Mucosa of stomach (tissue), 1 donor: ENCODE measurements around the gene ZNF79.
A peak's percentile ranks its signal among the peaks of the same experiment; 100 is the strongest.
"Not testable (repeated sequence)": the region's sequence is repeated elsewhere in the genome, so short reads cannot be mapped to it uniquely, and the experiment has no call there.

ENCODE experiments used
- H3K27me3 ChIP-seq: one replicate; pipeline ENCODE4 v1.7.0; 2013; ENCODE audit warnings: mild to moderate bottlenecking, low read length; ENCODE audit not compliant: control insufficient read depth, insufficient read depth
- H3K36me3 ChIP-seq: one replicate; pipeline ENCODE4 v1.7.0; 2013; ENCODE audit warnings: low read length; ENCODE audit not compliant: control insufficient read depth, insufficient read depth
- H3K4me1 ChIP-seq: one replicate; pipeline ENCODE4 v1.7.0; 2013; ENCODE audit warnings: mild to moderate bottlenecking, low read length; ENCODE audit not compliant: control insufficient read depth, insufficient read depth
- H3K4me3 ChIP-seq: one replicate; pipeline ENCODE4 v1.7.0; 2013; ENCODE audit warnings: low read length
- H3K9ac ChIP-seq: one replicate; pipeline ENCODE4 v1.7.0; 2013; ENCODE audit warnings: mild to moderate bottlenecking, low read length, moderate library complexity
- H3K9me3 ChIP-seq: one replicate; pipeline ENCODE4 v1.7.0; 2013; ENCODE audit warnings: mild to moderate bottlenecking, low read length, moderate library complexity; ENCODE audit not compliant: control insufficient read depth
- donor health status: Pancreatic carcinoma.

The ZNF79 gene

DNA sequence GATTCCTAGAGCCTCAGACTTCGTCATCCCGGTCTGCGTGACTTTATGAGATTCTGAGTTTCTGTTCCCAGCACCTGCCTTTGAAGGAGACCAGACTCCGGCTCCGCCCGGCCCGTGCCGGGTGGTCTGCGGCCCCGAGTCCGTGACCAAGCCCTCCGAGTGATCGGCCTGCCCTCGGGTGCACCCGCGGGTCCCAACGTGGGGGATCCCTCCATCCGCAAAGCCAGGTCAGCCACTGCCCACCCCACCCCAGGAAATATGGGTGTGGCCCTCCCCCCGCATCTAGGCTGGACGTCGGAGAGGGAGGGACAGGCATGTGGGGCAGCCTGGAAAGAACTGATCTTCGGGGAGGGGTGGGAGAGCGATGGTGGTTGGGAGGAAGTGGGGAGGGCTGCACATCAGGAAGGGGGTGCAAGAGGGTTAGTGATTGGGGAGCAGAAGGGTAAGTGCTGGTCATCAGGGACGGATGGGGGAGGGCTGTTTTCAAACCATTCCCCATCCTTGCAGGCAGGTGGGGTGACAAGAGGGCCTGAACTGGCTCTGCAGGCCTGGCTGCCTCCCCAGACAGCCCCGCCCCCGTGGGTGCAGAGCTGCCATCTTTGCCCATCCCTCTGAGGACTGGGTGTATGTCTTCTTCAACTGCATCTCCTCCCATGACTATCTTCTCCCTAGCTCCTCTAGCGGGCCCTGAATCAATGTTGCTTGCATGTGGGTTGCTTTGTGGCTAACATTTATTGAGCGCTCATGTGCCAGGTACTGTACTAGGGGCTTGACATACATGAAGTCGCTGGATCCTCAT, 27.9 kb downstream of the ZNF79 start:
- peak overlapping the region; percentile 96 for H3K9ac ChIP-seq
- no peaks in the 10 kb centered on the region for H3K9me3 ChIP-seq
- peak overlapping the region; percentile 95 for H3K4me3 ChIP-seq
- H3K36me3 ChIP-seq, result peaks cover 21% of the 10 kb centered on the region
- H3K4me1 ChIP-seq, result peaks cover 29% of the 10 kb centered on the region
- no peaks in the 10 kb centered on the region for H3K27me3 ChIP-seq

GRCh38 chr9:127452691-127453090, 28.5 kb downstream of the ZNF79 start:
- H3K27me3 ChIP-seq, result no peaks in the 10 kb centered on the region
- H3K4me3 ChIP-seq, result no peak overlapping the region
- H3K9me3 ChIP-seq, result no peaks in the 10 kb centered on the region
- peaks cover 15% of the 10 kb centered on the region for H3K36me3 ChIP-seq
- H3K4me1 ChIP-seq, result peaks cover 29% of the 10 kb centered on the region
- H3K9ac ChIP-seq, result no peak overlapping the region

DNA sequence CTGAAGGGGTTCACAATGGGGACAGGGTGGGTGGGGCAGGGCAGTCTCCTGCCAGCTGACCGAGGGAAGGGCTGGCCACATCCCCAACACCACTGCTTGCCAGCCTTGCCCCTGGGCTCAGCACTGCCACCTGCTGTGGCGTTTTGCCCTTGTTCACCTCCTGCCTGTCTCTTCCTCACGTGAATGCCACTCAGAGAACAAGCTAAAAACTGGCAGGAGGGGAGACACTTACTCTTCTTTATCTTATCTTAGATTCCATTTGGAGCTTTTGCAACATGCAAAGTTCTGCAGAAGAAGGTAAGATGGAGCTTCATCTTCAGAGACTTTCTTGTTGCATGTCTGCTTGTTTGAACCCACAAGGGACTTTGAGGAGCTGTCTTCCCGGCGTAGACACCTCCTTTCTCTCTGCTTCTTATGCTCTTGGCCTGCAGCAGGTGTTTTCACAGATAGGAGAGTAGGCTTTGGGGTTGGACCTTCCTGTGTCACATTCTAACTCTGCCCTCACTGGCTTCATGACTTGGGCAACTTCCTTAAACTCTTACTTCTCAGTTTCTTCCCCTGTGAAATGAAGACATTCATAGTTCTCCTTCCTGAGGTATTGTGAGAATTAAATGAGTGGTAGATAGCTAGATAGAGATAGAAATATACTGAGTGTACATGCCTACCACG, 31.3 kb downstream of the ZNF79 start:
- no peaks in the 10 kb centered on the region for H3K36me3 ChIP-seq
- H3K9ac ChIP-seq, result peak overlapping the region; percentile 19
- peaks cover 14% of the 10 kb centered on the region for H3K4me1 ChIP-seq
- no peaks in the 10 kb centered on the region for H3K27me3 ChIP-seq
- H3K9me3 ChIP-seq, result no peaks in the 10 kb centered on the region
- H3K4me3 ChIP-seq, result no peak overlapping the region

- no peaks in the 10 kb centered on the region for H3K27me3 ChIP-seq
- H3K9me3 ChIP-seq, result no peaks in the 10 kb centered on the region
- no peaks in the 10 kb centered on the region for H3K36me3 ChIP-seq
- H3K9ac ChIP-seq, result no peak overlapping the region
- peaks cover 9% of the 10 kb centered on the region for H3K4me1 ChIP-seq
- no peak overlapping the region for H3K4me3 ChIP-seq
Measured at GRCh38 chr9:127457191-127457878, 33.2 kb downstream of the ZNF79 start.

- Histone ChIP-seq H3K4me1 (no peaks in the 10 kb centered on the region), H3K36me3 (no peaks in the 10 kb centered on the region), H3K27me3 (no peaks in the 10 kb centered on the region), H3K9me3 (no peaks in the 10 kb centered on the region), H3K9ac (no peak overlapping the region), H3K4me3 (no peak overlapping the region)
Measured at GRCh38 chr9:127458921-127459320, 34.7 kb downstream of the ZNF79 start.

- H3K4me3 ChIP-seq, result no peak overlapping the region
- H3K27me3 ChIP-seq, result no peaks in the 10 kb centered on the region
- H3K9me3 ChIP-seq, result no peaks in the 10 kb centered on the region
- H3K36me3 ChIP-seq, result no peaks in the 10 kb centered on the region
- H3K9ac ChIP-seq, result no peak overlapping the region
- no peaks in the 10 kb centered on the region for H3K4me1 ChIP-seq
Measured at GRCh38 chr9:127463382-127463781, 39.2 kb downstream of the ZNF79 start.

GRCh38 chr9:127463911-127464310, 39.7 kb downstream of the ZNF79 start:
- no peaks in the 10 kb centered on the region for H3K36me3 ChIP-seq
- H3K9me3 ChIP-seq, result no peaks in the 10 kb centered on the region

GRCh38 chr9:127466407-127466917, 42.3 kb downstream of the ZNF79 start:
- not testable (repeated sequence) for H3K27me3 ChIP-seq, H3K4me3 ChIP-seq, H3K4me1 ChIP-seq, H3K36me3 ChIP-seq, H3K9me3 ChIP-seq, H3K9ac ChIP-seq

More at GRCh38 chr9:127463911-127464310, 39.7 kb downstream of the ZNF79 start:
- Histone ChIP-seq H3K4me1 (no peaks in the 10 kb centered on the region), H3K4me3 (no peak overlapping the region), H3K9ac (no peak overlapping the region), H3K27me3 (no peaks in the 10 kb centered on the region)

- Histone ChIP-seq H3K36me3 (no peaks in the 10 kb centered on the region), H3K9ac (no peak overlapping the region), H3K4me3 (no peak overlapping the region), H3K9me3 (no peaks in the 10 kb centered on the region), H3K27me3 (no peaks in the 10 kb centered on the region), H3K4me1 (no peaks in the 10 kb centered on the region)
Measured at GRCh38 chr9:127467621-127468020, 43.4 kb downstream of the ZNF79 start.

- Histone ChIP-seq H3K9me3 (no peaks in the 10 kb centered on the region), H3K4me1 (no peaks in the 10 kb centered on the region), H3K36me3 (no peaks in the 10 kb centered on the region), H3K4me3 (no peak overlapping the region), H3K9ac (no peak overlapping the region), H3K27me3 (no peaks in the 10 kb centered on the region)
Measured at GRCh38 chr9:127470662-127471061, 46.5 kb downstream of the ZNF79 start.

- H3K27me3 ChIP-seq, result no peaks in the 10 kb centered on the region
- H3K9ac ChIP-seq, result no peak overlapping the region
- no peaks in the 10 kb centered on the region for H3K4me1 ChIP-seq
- H3K4me3 ChIP-seq, result no peak overlapping the region
- no peaks in the 10 kb centered on the region for H3K9me3 ChIP-seq
- H3K36me3 ChIP-seq, result no peaks in the 10 kb centered on the region
Measured at GRCh38 chr9:127473501-127473900, 49.3 kb downstream of the ZNF79 start.

- no peaks in the 10 kb centered on the region for H3K36me3 ChIP-seq
Measured at GRCh38 chr9:127473932-127474331, 49.8 kb downstream of the ZNF79 start.

More at GRCh38 chr9:127473932-127474331, 49.8 kb downstream of the ZNF79 start:
- Histone ChIP-seq H3K27me3 (no peaks in the 10 kb centered on the region), H3K9ac (no peak overlapping the region), H3K9me3 (no peaks in the 10 kb centered on the region), H3K4me3 (no peak overlapping the region), H3K4me1 (no peaks in the 10 kb centered on the region)
